ES-I3 (cell line): ENCODE measurements around the gene DOCK10.
"Not testable (repeated sequence)": the region's sequence is repeated elsewhere in the genome, so short reads cannot be mapped to it uniquely, and the experiment has no call there.

Source experiments
- H3K36me3 ChIP-seq: 2 replicates; pipeline ENCODE4 v1.6.1; 2013; ENCODE audit warnings: mild to moderate bottlenecking, low read length, control low read depth, moderate library complexity; ENCODE audit not compliant: insufficient read depth
- H3K4me1 ChIP-seq: 2 replicates; pipeline ENCODE4 v1.6.1; 2013; ENCODE audit warnings: mild to moderate bottlenecking, control low read depth, low read length; ENCODE audit not compliant: insufficient read depth
- H3K9ac ChIP-seq: 2 replicates; pipeline ENCODE4 v1.6.1; 2013; ENCODE audit warnings: low read depth, mild to moderate bottlenecking, low read length, moderate library complexity
- H3K9me3 ChIP-seq: 2 replicates; pipeline ENCODE4 v1.6.1; 2013; ENCODE audit warnings: mild to moderate bottlenecking, low read length, moderate library complexity; ENCODE audit not compliant: control insufficient read depth, insufficient read depth

DOCK10 gene

DNA sequence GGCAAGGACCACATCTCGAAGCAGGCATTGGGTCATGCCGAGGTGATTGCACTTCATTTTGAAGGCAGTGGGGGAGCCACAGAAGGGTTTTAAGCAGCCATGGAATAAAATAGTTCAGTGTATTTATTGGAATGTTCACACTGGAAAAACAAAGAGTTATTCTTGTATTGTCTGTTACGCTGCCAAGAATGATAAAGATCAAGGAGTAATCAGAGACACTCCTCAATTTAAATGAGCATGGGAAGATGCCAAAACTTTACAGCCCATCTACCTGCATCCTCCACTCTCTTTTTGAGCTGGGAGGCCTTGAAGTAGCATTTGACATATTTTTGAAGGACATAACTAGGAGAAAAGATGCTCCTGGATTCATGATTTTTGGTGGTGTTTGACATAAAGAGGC lies 112.8 kb downstream of the DOCK10 start:
- Histone ChIP-seq H3K4me1 (0 out of 2 replicates have a peak, but pooled peaks cover 2% of the 10 kb centered on the region), H3K9ac (no peak overlapping the region), H3K9me3 (no peaks in the 10 kb centered on the region), H3K36me3 (no peaks in the 10 kb centered on the region)

DNA sequence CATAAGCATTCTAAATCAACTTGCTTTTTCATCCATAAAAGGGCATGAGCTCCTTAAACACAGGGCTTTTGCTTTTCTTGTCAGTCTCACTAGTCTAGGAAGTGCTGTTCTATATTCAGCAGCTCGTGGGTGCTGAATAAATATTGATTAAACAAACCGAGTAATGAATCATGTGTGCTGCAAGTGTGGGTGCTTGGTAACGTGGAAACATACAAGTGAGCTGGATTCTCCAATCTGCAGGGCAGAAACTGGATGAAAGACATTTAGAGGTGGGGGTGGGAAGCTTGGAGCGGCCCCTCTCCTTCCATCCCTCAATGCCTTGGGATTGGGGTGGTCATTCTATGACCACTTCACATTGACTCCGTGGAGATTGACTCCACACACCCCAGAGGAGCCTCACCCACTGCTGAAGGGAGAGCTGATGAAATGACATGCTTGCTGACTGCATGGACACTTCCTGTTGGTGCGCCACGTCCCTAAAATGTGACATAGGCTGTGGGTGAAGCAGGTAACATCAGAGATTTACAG lies 114.6 kb downstream of the DOCK10 start:
- Histone ChIP-seq H3K36me3 (no peaks in the 10 kb centered on the region), H3K9ac (no peak overlapping the region), H3K9me3 (no peaks in the 10 kb centered on the region), H3K4me1 (no peaks in the 10 kb centered on the region)

DNA sequence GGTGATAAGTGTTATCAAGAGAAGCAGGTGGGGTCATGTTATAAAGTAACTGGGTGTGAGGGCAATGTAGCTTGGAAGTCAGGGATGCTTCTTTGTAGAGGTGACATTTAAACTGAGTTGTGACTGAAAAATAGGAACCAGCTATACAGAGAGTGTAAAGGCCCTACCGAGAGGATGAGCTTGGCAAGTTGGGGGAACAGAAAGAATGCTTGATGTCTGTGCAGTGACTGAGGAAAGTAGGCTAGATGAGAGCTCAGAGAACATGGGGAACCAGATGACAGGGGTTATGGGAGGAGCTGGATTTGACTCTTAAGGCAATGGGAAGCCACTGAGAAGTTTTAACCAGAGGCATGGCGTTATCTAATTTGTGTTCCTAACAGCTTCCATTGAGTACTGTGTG lies 115.3 kb downstream of the DOCK10 start:
- no peaks in the 10 kb centered on the region for H3K36me3 ChIP-seq
- H3K9me3 ChIP-seq = no peaks in the 10 kb centered on the region
- no peak overlapping the region for H3K9ac ChIP-seq
- no peaks in the 10 kb centered on the region for H3K4me1 ChIP-seq

- Histone ChIP-seq H3K36me3 (no peaks in the 10 kb centered on the region), H3K9ac (no peak overlapping the region), H3K9me3 (no peaks in the 10 kb centered on the region), H3K4me1 (no peaks in the 10 kb centered on the region)
These were observed 116.5 kb downstream of the DOCK10 start for GRCh38 chr2:224925810-224926100.

DNA sequence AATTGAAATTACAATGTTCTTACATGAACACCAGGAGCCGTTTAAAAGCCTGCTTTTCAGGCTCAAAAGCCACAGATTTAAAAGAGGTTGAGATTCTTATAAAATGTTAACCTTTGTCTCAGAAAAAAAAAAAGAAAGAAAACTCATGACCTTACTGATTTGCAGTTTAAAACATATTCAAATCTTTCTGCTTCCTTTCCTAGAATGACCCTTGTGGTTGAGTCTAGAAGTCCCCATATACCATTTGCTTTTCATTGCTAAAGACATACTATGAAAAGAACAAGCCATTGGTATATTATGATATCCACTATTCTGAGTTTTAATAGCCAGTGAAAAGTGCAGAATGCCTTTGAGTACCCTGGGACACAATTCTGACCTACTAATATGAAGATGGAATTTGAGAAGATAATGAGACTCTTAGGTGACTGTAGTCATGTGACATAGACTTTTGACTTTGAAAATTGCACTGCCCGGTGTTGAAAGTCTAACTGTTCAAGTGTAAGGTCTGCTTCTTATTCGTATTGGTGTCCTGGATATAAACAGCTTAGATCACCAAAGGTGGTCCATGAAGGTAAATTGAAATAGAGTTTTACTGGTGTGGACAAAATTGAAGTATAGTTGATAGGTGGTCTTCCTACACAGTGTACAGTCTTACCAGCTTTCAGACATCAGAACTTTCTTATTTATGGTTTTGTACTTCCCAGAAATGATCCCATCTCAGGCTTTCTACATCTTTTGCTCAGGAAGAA lies 117.0 kb downstream of the DOCK10 start:
- Histone ChIP-seq H3K36me3 (no peaks in the 10 kb centered on the region), H3K4me1 (no peaks in the 10 kb centered on the region), H3K9ac (no peak overlapping the region), H3K9me3 (no peaks in the 10 kb centered on the region)

DNA sequence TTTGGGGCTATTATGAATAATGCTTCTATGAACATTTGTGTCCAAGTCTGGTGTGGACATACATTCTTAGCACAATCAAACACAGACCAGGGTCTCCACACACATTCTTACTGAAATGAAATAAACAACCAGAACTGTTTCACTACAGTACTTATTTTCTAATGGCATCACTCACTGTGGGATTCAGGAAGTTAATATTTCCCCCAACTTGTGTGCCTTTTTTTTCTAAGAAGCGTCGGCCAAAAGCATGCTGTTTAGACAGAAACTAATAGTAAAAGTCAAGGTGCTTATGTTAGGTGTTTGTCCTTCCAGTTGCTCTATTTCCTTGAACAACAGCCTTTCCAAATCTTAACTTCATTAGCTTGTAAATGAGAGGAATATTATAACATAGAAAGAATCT lies 117.6 kb downstream of the DOCK10 start:
- no peaks in the 10 kb centered on the region for H3K4me1 ChIP-seq
- H3K9me3 ChIP-seq = no peaks in the 10 kb centered on the region
- no peaks in the 10 kb centered on the region for H3K36me3 ChIP-seq
- no peak overlapping the region for H3K9ac ChIP-seq

DNA sequence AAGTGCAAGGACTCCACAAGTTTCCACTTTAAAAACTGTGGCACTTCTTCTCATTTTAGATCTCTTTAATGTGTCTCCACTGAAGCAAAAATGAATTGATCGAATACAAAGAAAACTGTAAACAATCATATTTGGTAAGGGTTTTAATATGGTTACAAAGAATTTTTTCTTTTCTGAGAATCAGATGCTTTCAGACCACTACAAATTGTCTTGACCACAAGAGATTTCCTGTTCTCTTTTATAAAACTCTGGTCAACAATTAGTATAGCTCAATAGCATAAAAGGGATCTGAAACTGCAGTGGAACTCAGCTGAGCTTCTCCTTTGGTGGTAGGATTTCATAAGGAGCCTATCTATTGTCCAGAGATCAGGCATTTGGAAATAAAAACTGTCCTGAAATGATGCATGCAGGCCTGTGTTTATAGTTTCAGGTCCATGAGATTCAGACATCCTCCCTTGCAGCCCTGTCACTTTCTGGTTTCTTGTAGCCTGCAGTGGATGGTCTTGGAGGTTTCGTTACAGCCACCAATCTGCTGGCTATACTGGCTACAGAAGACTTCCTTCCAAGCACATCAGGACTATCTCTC lies 120.0 kb downstream of the DOCK10 start:
- Histone ChIP-seq H3K9ac (no peak overlapping the region), H3K4me1 (no peaks in the 10 kb centered on the region), H3K9me3 (no peaks in the 10 kb centered on the region), H3K36me3 (no peaks in the 10 kb centered on the region)

DNA sequence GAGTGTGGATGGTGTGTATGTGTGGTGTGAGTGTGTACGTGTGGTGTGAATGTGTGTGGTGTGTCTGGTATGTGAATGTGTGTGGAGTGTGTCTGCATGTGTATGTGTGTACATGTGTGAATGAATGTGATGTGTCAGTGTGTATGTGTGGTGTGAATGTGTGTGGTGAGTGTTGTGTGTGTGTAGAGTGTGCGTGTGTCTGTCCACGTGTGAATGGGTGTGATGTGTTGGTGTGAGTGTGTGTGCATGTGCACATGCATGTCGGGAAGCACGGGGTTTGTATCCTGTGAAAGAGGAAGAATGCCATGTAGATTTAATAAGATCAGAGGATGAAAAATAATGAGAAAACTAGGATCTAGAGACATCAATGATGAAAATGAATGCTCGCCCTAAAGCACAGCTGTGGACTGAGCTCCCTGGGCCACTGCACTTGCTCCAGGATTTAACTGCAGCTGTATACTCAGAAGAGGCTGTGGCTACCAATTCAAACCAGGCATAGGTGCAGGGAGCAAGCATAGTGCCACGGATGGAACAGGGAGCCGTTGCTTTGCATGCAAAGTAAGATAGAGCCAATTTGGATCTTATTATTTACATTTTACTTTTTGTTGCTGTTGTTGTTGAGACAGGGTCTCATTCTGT lies 122.7 kb downstream of the DOCK10 start:
- H3K9ac ChIP-seq = no peak overlapping the region
- no peaks in the 10 kb centered on the region for H3K36me3 ChIP-seq
- H3K9me3 ChIP-seq = no peaks in the 10 kb centered on the region
- H3K4me1 ChIP-seq = no peaks in the 10 kb centered on the region

DNA sequence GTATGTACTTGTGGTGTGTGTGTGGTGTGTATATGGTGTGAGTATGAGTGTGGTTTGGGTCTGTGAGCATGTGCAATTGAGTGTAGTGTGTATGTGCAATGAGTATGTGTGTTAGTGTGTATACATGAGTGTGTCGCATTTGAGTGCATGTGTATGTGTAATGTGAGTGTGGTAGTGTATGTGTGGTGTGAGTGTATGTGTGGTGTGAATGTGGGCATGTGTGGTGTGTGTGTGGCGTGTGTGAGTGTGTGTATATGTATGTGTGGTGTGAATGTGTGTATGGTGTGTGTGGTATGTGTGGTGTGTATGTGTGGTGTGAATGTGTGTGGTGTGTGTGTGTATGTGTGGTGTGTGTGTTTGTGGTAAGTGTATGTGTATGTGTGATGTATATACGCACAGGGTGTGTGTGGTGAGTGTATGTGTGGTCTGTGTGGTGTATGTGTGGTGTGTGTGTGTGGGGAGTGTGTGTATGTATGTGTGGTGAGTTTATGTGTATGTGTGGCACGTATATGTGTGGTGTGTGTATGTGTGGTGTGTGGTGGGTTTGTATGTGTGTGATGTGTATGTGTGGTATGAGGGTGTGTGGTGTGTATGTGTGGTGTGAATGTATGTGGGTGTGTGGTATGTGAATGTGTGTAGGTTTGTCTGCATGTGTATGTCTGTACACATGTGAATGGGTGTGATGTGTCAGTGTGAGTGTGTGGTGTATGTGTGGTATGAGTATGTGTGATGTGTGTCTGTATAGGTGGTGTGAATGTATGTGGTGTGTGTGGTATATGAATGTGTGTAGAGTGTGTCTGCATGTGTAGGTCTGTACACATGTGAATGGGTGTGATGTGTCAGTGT lies 123.4 kb downstream of the DOCK10 start:
- H3K4me1 ChIP-seq = no peaks in the 10 kb centered on the region
- H3K9ac ChIP-seq = no peak overlapping the region
- no peaks in the 10 kb centered on the region for H3K36me3 ChIP-seq
- no peaks in the 10 kb centered on the region for H3K9me3 ChIP-seq

DNA sequence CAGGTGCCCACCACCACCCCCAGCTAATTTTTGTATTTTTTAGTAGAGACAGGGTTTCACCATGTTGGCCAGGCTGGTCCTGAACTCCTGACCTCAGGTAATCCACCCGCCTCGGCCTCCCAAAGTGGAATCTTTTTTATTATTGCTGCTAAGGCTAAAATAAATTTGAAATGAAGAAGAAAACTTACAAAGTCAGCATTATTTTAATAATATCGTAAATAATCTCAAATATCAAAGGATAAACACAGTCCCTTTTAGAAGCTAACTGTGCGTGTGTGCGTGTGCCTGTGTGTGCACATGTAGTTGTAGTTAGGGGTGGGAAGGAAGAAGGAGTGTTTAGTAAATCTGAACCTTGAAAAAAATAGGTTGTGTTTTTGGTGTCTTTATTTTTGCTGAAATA lies 125.0 kb downstream of the DOCK10 start:
- not testable (repeated sequence) for H3K36me3 ChIP-seq, H3K9ac ChIP-seq, H3K9me3 ChIP-seq

GRCh38 chr2:224915136-224915535 lies 127.1 kb downstream of the DOCK10 start:
- Histone ChIP-seq H3K36me3 (no peaks in the 10 kb centered on the region), H3K9ac (no peak overlapping the region), H3K9me3 (no peaks in the 10 kb centered on the region), H3K4me1 (no peaks in the 10 kb centered on the region)

More for the DNA sequence above, 125.0 kb downstream of the DOCK10 start:
- H3K4me1 ChIP-seq = not testable (repeated sequence)

- Histone ChIP-seq H3K9me3 (no peaks in the 10 kb centered on the region), H3K4me1 (no peaks in the 10 kb centered on the region), H3K9ac (no peak overlapping the region), H3K36me3 (no peaks in the 10 kb centered on the region)
These were observed 131.7 kb downstream of the DOCK10 start for GRCh38 chr2:224910574-224910925.

DNA sequence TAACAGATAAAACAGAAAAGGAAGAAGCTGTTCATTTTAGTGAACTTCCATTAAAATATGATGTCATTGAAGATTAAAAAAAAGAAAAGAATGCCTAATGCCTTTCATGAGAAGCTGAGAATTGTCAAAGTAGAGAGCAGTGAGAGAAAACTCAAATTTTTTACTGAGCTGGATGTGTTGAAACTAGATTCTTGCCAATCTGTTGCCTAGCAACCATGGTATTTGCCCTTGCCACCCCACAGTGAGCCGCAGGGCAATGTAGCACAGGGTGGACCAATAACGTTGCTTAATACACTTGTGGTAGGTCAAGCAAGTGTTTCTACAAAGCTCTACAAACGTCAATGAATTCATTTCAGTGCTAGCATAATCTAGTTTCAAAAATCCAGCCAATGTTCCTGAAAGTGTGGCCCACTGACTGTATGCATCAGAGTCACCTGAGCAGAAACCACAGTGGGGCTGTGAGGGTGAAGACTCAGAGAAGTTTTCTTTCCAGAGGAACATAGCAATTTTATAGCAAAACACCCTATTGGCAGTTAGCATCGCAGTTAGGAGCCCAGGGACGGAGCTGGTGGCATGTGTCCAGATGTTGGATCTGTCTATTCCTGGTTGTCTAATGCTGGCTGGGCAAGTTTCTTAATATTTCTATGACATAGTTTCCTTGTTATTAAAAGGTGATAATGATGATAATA lies 132.2 kb downstream of the DOCK10 start:
- Histone ChIP-seq H3K36me3 (no peaks in the 10 kb centered on the region), H3K9ac (no peak overlapping the region), H3K9me3 (no peaks in the 10 kb centered on the region), H3K4me1 (no peaks in the 10 kb centered on the region)

- H3K9me3 ChIP-seq = no peaks in the 10 kb centered on the region
- H3K36me3 ChIP-seq = no peaks in the 10 kb centered on the region
- H3K9ac ChIP-seq = no peak overlapping the region
- H3K4me1 ChIP-seq = no peaks in the 10 kb centered on the region
These were observed 133.4 kb downstream of the DOCK10 start for GRCh38 chr2:224908818-224909217.
